ENCODE measurements around the gene GABBR2. TPM values are rescaled to one million over a fixed set of nuclear protein-coding genes. Genes with fewer than 3 reads are reported as not detected.

The GABBR2 gene
- total and polyA plus RNA-seq, 9 of the 15 experiments (the other 6 are each of a cell fraction or from before 2014, with no cell fraction given), result 0.15 to 1.9 (median 0.32) TPM

- TF ChIP-seq MGA (IDR thresholded peaks at IDR 0.05), result peak; percentile 89
- TF ChIP-seq NR1H2 (CRISPR knock-in tag; IDR thresholded peaks at IDR 0.05), result no peak
- no peak for TF ChIP-seq HIVEP1 (CRISPR knock-in tag; IDR thresholded peaks at IDR 0.05)
- no peak for TF ChIP-seq ZNF695 (CRISPR knock-in tag; IDR thresholded peaks at IDR 0.05)
- TF ChIP-seq PML (IDR thresholded peaks at IDR 0.05; ENCODE audit: low read length), result 0 out of 2 replicates have a peak, but pooled peaks have one; percentile 14
- no peak for TF ChIP-seq NCOA4 (IDR thresholded peaks at IDR 0.05; ENCODE audit: partially characterized antibody)
- TF ChIP-seq ZNF395 (CRISPR knock-in tag; IDR thresholded peaks at IDR 0.05), result peak; percentile 66; the same call in 1 of the 2 replicates
- no peak for TF ChIP-seq DIDO1 (tag; IDR thresholded peaks at IDR 0.05; ENCODE audit: low read depth)
- no peak for TF ChIP-seq TCF15 (CRISPR knock-in tag; IDR thresholded peaks at IDR 0.05)
- 0 out of 2 replicates have a peak, but pooled peaks have one; percentile 40 for TF ChIP-seq THAP12 (CRISPR knock-in tag; IDR thresholded peaks at IDR 0.05)
- no peak for TF ChIP-seq FOXA1 (IDR thresholded peaks at IDR 0.05; ENCODE audit: borderline replicate concordance)
Measured at GRCh38 chr9:98248737-98249474, 459.8 kb downstream of the GABBR2 start (continued).

Data from K562 (cell line).